HepG2 (cell line): ENCODE results near the gene SF3A2. TPM values are rescaled to one million over a fixed set of nuclear protein-coding genes. Genes with fewer than 3 reads are reported as not detected.

Source experiments
- HCFC1 ChIP-seq: fragments of 150-350 bp; IDR thresholded peaks from 2 replicates; pipeline ENCODE4 v1.6.1; 2014; ENCODE audit warnings: low read depth, low read length
- HDAC6 ChIP-seq: fragments of 200-600 bp; sonication (generic); IDR thresholded peaks from 2 replicates; pipeline ENCODE4 v1.7.0; 2017; ENCODE audit warnings: mild to moderate bottlenecking, antibody characterized with exemption, low read length, low read depth
- MTERF4 ChIP-seq: sonication (generic); formaldehyde crosslinking; IDR thresholded peaks from 2 replicates; pipeline ENCODE4 v1.8.0; 2023; ENCODE audit warnings: mild to moderate bottlenecking, missing genetic modification reagents
- MXD3 ChIP-seq: IDR thresholded peaks from 2 replicates; pipeline ENCODE4 v1.6.1; 2016; ENCODE audit warnings: mild to moderate bottlenecking, missing biosample characterization, missing genetic modification reagents
- NCOA2 ChIP-seq: sonication (generic); formaldehyde crosslinking; IDR thresholded peaks from 2 replicates; pipeline ENCODE4 v1.8.0; 2022; ENCODE audit warnings: inconsistent platforms
- NPAS2 ChIP-seq: sonication (generic); formaldehyde crosslinking; IDR thresholded peaks from 2 replicates; pipeline ENCODE4 v1.8.0; 2022; ENCODE audit warnings: mild to moderate bottlenecking, missing genetic modification reagents, borderline replicate concordance
- NR0B2 ChIP-seq: sonication (generic); formaldehyde crosslinking; IDR thresholded peaks from 2 replicates; pipeline ENCODE4 v1.4.0; 2020; ENCODE audit warnings: mild to moderate bottlenecking, missing genetic modification reagents
- POLR2G ChIP-seq: fragments of 200-400 bp; formaldehyde crosslinking; IDR thresholded peaks from 2 replicates; pipeline ENCODE4 v1.6.1; 2018; ENCODE audit warnings: mild to moderate bottlenecking, low read depth, low read length, moderate library complexity
- PRMT3 ChIP-seq: sonication (generic); formaldehyde crosslinking; IDR thresholded peaks from 2 replicates; pipeline ENCODE4 v1.8.1; 2022; ENCODE audit warnings: low read depth, mild to moderate bottlenecking, moderate library complexity, missing genetic modification reagents, borderline replicate concordance
- RFXAP ChIP-seq: sonication (generic); formaldehyde crosslinking; IDR thresholded peaks from 2 replicates; pipeline ENCODE4 v1.4.0; 2020; ENCODE audit warnings: missing genetic modification reagents, borderline replicate concordance
- SIX1 ChIP-seq: sonication (generic); formaldehyde crosslinking; IDR thresholded peaks from 2 replicates; pipeline ENCODE4 v1.4.0; 2020; ENCODE audit warnings: missing genetic modification reagents, borderline replicate concordance
- SRF ChIP-seq: IDR thresholded peaks from 2 replicates; pipeline ENCODE4 v1.6.1; 2011; ENCODE audit warnings: mild to moderate bottlenecking, low read depth, low read length, moderate library complexity
- TFDP2 ChIP-seq: sonication (generic); formaldehyde crosslinking; IDR thresholded peaks from 2 replicates; pipeline ENCODE4 v1.4.0; 2020; ENCODE audit warnings: missing genetic modification reagents
- U2AF1 ChIP-seq: fragments of 200-400 bp; formaldehyde crosslinking; optimal IDR thresholded peaks from 2 replicates; pipeline ENCODE3; 2017; ENCODE audit warnings: mild to moderate bottlenecking, low read depth, low read length
- ZBTB33 ChIP-seq: sonication (generic); formaldehyde crosslinking; IDR thresholded peaks from 2 replicates; pipeline ENCODE4 v1.4.0; 2020; ENCODE audit warnings: missing genetic modification reagents
- ZKSCAN1 ChIP-seq: fragments of 150-350 bp; IDR thresholded peaks from 2 replicates; pipeline ENCODE4 v1.6.1; 2014; ENCODE audit warnings: low read length
- ZNF343 ChIP-seq: sonication (generic); formaldehyde crosslinking; IDR thresholded peaks from 2 replicates; pipeline ENCODE4 v1.4.0; 2020; ENCODE audit warnings: mild to moderate bottlenecking, missing genetic modification reagents
- ZNF350 ChIP-seq: sonication (generic); formaldehyde crosslinking; IDR thresholded peaks from 2 replicates; pipeline ENCODE4 v1.4.0; 2020; ENCODE audit warnings: mild to moderate bottlenecking, low read depth, missing genetic modification reagents, borderline replicate concordance
- ZNF451 ChIP-seq: sonication (generic); formaldehyde crosslinking; IDR thresholded peaks from 2 replicates; pipeline ENCODE4 v1.5.0; 2020; ENCODE audit warnings: mild to moderate bottlenecking, missing genetic modification reagents
- ZNF512 ChIP-seq: sonication (generic); formaldehyde crosslinking; IDR thresholded peaks from 2 replicates; pipeline ENCODE4 v1.4.0; 2020; ENCODE audit warnings: mild to moderate bottlenecking, missing genetic modification reagents
- ZNF775 ChIP-seq: sonication (generic); formaldehyde crosslinking; IDR thresholded peaks from 2 replicates; pipeline ENCODE4 v1.4.0; 2020; ENCODE audit warnings: missing genetic modification reagents, mild to moderate bottlenecking, moderate library complexity, borderline replicate concordance
- ZNF878 ChIP-seq: sonication (generic); formaldehyde crosslinking; IDR thresholded peaks from 2 replicates; pipeline ENCODE4 v1.8.1; 2023; ENCODE audit warnings: mild to moderate bottlenecking, missing genetic modification reagents, moderate library complexity
- ZSCAN22 ChIP-seq: sonication (generic); formaldehyde crosslinking; IDR thresholded peaks from 2 replicates; pipeline ENCODE4 v1.4.0; 2020; ENCODE audit warnings: mild to moderate bottlenecking, missing genetic modification reagents
- ZSCAN9 ChIP-seq: IDR thresholded peaks from 2 replicates; pipeline ENCODE4 v1.6.1; 2016; ENCODE audit warnings: borderline replicate concordance
- polyA plus RNA-seq, 8 experiments: library from polyadenylated mRNA; depleted of rRNA in 3 of 8; stranded (reverse) in 7 of 8; unstranded in 1 of 8; fragments of >200 nt; fragmentation: Illumina TruSeq in 4 of 8; extraction: Trizol in 4 of 8; gene quantifications; 2 replicates each; pipeline versions ENCODE4 v1.2.1 to v1.2.3, GENCODE V29; 2011 to 2016; ENCODE audit warnings: low read depth in 4 of 8, missing spikeins in 1 of 8, mixed read lengths in 1 of 8; ENCODE audit not compliant: insufficient read depth in 1 of 8
- total RNA-seq, 5 experiments: library from RNA; depleted of rRNA; stranded (reverse); fragments of >200 nt; fragmentation: Illumina TruSeq; extraction: Trizol; gene quantifications; 2 replicates each; pipeline ENCODE4 v1.2.3, GENCODE V29; 2016; ENCODE audit warnings: low read depth in 1 of 5

SF3A2 gene
- total and polyA plus RNA-seq, 2 of the 13 experiments (the other 11 are each of a cell fraction or from before 2014, with no cell fraction given) = 8.6 to 8.8 TPM

GRCh38 chr19:2252797-2253105, 16.1 kb downstream of the SF3A2 start (continued):
- TF ChIP-seq MXD3 (CRISPR knock-in tag) (peak; percentile 47; the same call in 1 of the 2 replicates), PRMT3 (CRISPR knock-in tag) (no peak), ZSCAN9 (no peak), ZNF878 (no peak), POLR2G (no peak), HDAC6 (no peak), ZBTB33 (CRISPR knock-in tag) (no peak), ZNF350 (CRISPR knock-in tag) (0 out of 2 replicates have a peak, but pooled peaks have one; percentile 69), ZNF451 (CRISPR knock-in tag) (no peak), NPAS2 (CRISPR knock-in tag) (no peak), ZNF512 (CRISPR knock-in tag) (no peak), ZNF775 (CRISPR knock-in tag) (no peak), HCFC1 (no peak), NCOA2 (no peak), SIX1 (no peak), U2AF1 (no peak), ZSCAN22 (no peak), ZNF343 (CRISPR knock-in tag) (peak; percentile 69; the same call in 1 of the 2 replicates), SRF (no peak), MTERF4 (CRISPR knock-in tag) (no peak), TFDP2 (CRISPR knock-in tag) (no peak), RFXAP (CRISPR knock-in tag) (no peak), NR0B2 (CRISPR knock-in tag) (no peak), ZKSCAN1 (no peak)
